Progenitor cell of endocrine pancreas (in vitro differentiated cells): Measurements from ENCODE around the gene RUNX2. TPM values are rescaled to one million over a fixed set of nuclear protein-coding genes. Genes with fewer than 3 reads are reported as not detected.

Source experiments
- DNase-seq: peaks from one replicate; pipeline ENCODE4 v3.0.0; 2021; ENCODE audit warnings: low spot score; ENCODE audit not compliant: unreplicated experiment
- H3K27ac Mint-ChIP-seq: 2 replicates; pipeline ENCODE4 v1.8.0; 2021; ENCODE audit warnings: mild to moderate bottlenecking, moderate library complexity, mixed read lengths
- H3K27me3 Mint-ChIP-seq: 2 replicates; pipeline ENCODE4 v1.8.0; 2021; ENCODE audit warnings: mixed read lengths
- H3K36me3 Mint-ChIP-seq: 2 replicates; pipeline ENCODE4 v1.8.0; 2022; ENCODE audit warnings: mixed read lengths; ENCODE audit not compliant: insufficient read depth
- H3K4me1 Mint-ChIP-seq: 2 replicates; pipeline ENCODE4 v1.8.0; 2021; ENCODE audit warnings: low read depth, mixed read lengths
- H3K4me3 Mint-ChIP-seq: 2 replicates; pipeline ENCODE4 v1.8.0; 2021; ENCODE audit warnings: low read depth, mild to moderate bottlenecking, moderate library complexity, mixed read lengths
- H3K9me3 Mint-ChIP-seq: 2 replicates; pipeline ENCODE4 v1.8.0; 2021; ENCODE audit warnings: low read depth, mixed read lengths
- total RNA-seq: library from RNA; stranded (reverse); gene quantifications from 2 replicates; pipeline ENCODE4 v1.2.1, GENCODE V29; 2021
- TF ChIP-seq, protein P1 (sequence below): fragments of 200-600 bp; sonication (generic); IDR thresholded peaks from one replicate; pipeline ENCODE4 v1.5.0; 2021; ENCODE audit warnings: antibody characterized with exemption, mild to moderate bottlenecking; ENCODE audit not compliant: unreplicated experiment

Gene RUNX2
- total RNA-seq, 1 donor from 2014 or later = 0.46 TPM

DNA sequence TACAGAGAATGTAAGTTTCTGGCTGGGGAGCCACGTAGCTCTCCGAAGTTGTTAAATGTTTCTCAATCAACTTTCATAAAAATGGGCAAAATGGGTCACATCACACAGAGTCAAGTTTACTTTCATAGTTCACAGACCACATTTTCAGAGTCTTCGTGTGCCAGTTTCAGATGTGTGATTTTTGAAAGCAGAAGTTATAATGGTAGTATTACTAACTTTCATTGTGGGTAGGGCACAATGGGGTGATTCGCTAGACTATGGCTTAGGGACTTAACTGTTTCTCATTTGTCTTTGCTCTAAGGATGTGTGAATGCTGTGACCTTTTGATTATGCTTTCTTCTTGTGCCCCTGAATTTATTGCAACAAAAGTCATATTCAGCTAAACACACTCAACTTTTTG is 158.6 kb downstream of the RUNX2 start:
- TF ChIP-seq, protein P1, sequence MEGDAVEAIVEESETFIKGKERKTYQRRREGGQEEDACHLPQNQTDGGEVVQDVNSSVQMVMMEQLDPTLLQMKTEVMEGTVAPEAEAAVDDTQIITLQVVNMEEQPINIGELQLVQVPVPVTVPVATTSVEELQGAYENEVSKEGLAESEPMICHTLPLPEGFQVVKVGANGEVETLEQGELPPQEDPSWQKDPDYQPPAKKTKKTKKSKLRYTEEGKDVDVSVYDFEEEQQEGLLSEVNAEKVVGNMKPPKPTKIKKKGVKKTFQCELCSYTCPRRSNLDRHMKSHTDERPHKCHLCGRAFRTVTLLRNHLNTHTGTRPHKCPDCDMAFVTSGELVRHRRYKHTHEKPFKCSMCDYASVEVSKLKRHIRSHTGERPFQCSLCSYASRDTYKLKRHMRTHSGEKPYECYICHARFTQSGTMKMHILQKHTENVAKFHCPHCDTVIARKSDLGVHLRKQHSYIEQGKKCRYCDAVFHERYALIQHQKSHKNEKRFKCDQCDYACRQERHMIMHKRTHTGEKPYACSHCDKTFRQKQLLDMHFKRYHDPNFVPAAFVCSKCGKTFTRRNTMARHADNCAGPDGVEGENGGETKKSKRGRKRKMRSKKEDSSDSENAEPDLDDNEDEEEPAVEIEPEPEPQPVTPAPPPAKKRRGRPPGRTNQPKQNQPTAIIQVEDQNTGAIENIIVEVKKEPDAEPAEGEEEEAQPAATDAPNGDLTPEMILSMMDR = no peak
- Mint-ChIP-seq H3K27ac (no peak overlapping the region), H3K27me3 (peaks cover 4% of the 10 kb centered on the region), H3K4me1 (peaks cover 5% of the 10 kb centered on the region), H3K36me3 (no peaks in the 10 kb centered on the region), H3K4me3 (no peak overlapping the region), H3K9me3 (no peaks in the 10 kb centered on the region)
- no peak for DNase-seq

DNA sequence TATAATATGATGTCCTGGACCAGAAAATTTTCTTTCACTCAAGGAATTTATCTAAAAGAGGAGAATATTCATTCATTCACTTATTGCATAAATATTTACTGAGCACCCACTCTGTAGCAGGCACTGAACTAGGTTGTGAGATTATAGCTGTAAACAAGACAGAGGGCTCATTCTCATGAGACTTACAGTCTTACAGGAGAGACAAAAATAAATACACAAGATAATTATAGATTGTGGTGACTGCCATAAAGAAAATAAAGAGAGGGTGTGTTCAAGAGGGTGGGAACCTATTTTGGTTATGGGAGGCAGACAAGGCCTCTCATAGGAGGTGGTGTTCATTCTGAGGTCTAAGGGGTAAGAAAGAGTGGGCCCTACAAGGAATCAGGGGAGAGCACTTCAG is 159.5 kb downstream of the RUNX2 start:
- Mint-ChIP-seq H3K27me3 (peaks cover 4% of the 10 kb centered on the region), H3K27ac (no peak overlapping the region), H3K9me3 (no peaks in the 10 kb centered on the region), H3K36me3 (no peaks in the 10 kb centered on the region), H3K4me1 (peaks cover 5% of the 10 kb centered on the region), H3K4me3 (no peak overlapping the region)
- TF ChIP-seq, protein P1 = no peak
- DNase-seq = no peak

DNA sequence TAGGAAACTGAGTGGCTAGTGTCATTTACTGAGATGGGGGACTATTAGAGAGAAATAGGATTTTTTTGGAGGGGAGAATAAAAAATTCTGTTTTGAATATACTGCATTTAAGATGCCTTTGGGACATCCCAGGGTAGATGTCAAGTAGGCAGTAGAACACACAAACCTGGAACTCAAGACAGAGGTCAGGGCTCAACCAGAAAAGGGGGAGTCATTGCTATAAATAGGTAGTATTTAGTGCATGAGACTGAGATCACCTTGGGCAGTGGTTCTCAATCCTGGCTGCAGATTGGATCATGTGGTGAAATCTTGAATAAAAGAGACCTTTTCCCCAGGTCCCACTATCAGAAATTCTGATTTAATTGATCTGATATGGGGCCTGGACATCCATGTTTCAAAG is 160.1 kb downstream of the RUNX2 start:
- Mint-ChIP-seq H3K27me3 (no peaks in the 10 kb centered on the region), H3K36me3 (no peaks in the 10 kb centered on the region), H3K9me3 (no peaks in the 10 kb centered on the region), H3K27ac (no peak overlapping the region), H3K4me1 (peaks cover 5% of the 10 kb centered on the region), H3K4me3 (no peak overlapping the region)
- TF ChIP-seq, protein P1 = no peak
- DNase-seq = no peak

DNA sequence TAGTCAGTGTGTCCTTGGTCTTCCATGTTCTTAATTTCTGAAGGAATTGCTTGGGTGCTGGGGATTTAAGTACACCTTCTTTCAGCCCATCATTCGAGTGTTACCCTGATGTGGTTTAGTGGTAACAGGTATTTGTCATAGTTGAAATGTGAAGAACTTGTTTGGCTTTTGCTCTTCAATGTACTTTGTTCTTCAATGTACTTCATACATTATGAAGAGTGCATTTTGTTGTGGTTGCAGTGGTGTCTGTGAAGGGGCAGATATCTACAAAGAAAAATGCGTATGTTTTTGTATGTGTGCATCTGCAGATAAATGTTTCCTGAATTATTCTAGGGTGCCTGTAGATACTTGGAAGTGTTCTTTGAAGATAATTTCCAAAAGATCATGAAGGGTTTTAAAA is 160.8 kb downstream of the RUNX2 start:
- TF ChIP-seq, protein P1 = no peak
- Mint-ChIP-seq H3K4me3 (no peak overlapping the region), H3K27me3 (no peaks in the 10 kb centered on the region), H3K27ac (no peak overlapping the region), H3K4me1 (peaks cover 5% of the 10 kb centered on the region), H3K9me3 (no peaks in the 10 kb centered on the region), H3K36me3 (no peaks in the 10 kb centered on the region)
- DNase-seq = no peak

DNA sequence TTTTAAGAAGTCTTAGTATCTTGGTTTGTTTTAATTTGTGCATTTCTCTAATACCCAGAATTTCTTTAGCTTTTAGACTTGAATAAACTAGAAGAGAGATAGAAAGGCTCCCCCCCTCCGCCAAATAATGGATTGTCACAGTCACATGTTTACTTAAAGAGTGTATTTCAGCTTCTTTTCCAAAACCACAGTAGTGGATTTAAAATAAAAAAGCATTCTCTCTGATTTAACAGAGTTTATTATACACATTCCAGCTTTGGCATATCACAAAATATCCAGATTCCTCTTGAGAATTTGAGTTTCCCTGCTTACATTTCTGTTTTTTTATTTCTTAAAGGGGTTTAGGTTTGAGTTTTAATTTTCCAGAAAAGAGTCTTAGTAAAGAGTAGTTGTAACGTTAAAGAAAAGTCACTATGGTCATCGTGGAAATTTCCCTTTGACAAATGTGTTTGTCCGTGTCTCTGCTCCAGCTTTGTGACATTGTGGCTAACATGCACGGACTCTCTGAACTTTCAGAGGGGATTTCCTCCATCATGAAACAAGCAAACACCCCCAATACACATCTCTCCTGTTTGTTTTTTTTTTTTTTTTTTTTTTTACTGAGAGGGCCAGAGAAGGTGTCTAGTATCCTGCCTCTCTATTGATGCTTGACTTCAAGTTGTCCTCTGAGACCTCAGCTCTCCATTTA is 163.1 kb downstream of the RUNX2 start:
- Mint-ChIP-seq H3K36me3 (no peaks in the 10 kb centered on the region), H3K27me3 (peaks cover 5% of the 10 kb centered on the region), H3K9me3 (no peaks in the 10 kb centered on the region), H3K4me3 (no peak overlapping the region), H3K4me1 (peaks cover 5% of the 10 kb centered on the region), H3K27ac (no peak overlapping the region)
- DNase-seq = no peak
- TF ChIP-seq, protein P1 = no peak
